HG02973 (cell line): ENCODE data around the gene MAPK7.

ENCODE experiments used
- ATAC-seq: cut with Tn5 transposase; IDR thresholded peaks from one replicate; pipeline ENCODE4 v1.9.1; 2021; ENCODE audit warnings: moderate library complexity; ENCODE audit not compliant: unreplicated experiment

The MAPK7 gene

GRCh38 chr17:19378416-19379360 is at the start of gene MAPK7:
Gene MAPK7, plus strand, starts transcription at chr17:19378498. Its CDS starts 403 bp downstream, at chr17:19378901.
- peak; percentile 9 for ATAC-seq

GRCh38 chr17:19329136-19329535 is 49.2 kb upstream of the MAPK7 start:
- no peak for ATAC-seq

GRCh38 chr17:19329839-19330238 is 48.5 kb upstream of the MAPK7 start:
- ATAC-seq: no peak

- no peak for ATAC-seq
Observed at GRCh38 chr17:19330271-19330670, 48.0 kb upstream of the MAPK7 start.

GRCh38 chr17:19331134-19331533 is 47.2 kb upstream of the MAPK7 start:
- no peak for ATAC-seq

DNA sequence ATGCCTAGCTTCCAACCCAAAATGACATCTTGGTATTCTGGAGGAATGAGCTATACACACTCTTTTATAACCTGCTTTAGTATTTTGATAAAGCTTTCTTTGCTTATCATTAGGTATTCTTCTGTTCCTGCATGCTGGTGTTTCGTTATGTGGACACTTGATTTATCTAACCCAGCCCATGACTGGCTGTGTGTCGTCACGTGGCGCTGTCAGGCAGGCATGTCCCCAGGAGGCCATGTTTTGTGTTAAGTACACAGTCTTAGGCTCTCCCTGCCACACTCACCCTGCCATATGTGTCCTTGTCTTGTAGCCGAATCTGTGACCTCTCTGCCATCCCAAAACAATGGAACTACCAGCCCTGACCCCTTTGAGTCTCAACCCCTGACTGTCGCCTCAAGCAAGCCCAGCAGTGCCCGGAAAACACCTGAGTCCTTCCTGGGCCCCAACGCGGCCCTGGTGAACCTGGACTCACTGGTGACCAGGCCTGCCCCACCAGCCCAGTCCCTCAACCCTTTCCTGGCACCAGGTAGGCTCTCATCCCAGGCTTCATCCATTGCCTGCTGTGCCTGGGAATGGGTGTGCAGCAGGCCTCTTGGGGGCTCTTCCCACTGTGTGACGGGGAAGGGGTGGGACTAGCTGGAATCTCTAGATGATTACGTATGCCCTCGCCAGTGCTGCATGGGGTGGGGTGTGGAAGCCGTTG is 46.6 kb upstream of the MAPK7 start:
- ATAC-seq: no peak

DNA sequence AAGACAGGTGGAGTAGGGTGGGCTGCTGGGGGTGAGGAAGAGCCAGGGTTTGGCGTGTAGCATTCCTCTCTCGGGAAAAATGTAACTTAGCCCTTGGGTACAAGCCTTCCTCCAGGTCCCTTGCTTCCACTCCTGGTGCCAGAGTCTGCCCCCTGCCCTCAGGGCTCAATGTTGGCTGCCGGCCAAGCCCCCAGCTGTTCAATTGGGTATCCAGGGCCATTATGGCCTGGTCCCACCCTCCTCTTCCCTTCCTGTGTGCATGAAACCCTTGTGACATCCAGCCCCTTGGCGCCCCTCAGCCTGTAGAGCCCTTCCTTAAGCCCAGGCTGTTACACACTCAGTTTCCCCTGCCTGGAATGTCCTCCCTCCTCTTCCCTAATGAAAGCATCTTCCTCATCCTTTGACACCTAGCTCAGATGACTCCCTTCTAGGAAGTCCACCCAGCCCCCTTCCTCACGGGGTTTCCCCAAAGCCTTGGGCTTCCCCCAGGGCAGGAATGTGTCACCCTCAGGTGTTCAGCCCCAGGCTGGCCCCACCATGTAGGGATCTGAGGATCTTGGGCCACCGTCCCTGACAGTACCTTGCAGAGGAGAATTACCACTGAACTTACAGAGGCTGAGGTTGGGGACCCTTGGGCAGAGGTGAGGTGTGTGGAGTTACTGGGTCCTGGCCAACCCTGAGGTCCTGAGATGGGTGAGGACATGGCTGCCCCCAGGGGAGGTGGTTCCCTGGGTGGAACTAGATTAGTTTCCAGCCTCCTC is 45.7 kb upstream of the MAPK7 start:
- no peak for ATAC-seq

GRCh38 chr17:19333132-19333440 is 45.2 kb upstream of the MAPK7 start:
- no peak for ATAC-seq

DNA sequence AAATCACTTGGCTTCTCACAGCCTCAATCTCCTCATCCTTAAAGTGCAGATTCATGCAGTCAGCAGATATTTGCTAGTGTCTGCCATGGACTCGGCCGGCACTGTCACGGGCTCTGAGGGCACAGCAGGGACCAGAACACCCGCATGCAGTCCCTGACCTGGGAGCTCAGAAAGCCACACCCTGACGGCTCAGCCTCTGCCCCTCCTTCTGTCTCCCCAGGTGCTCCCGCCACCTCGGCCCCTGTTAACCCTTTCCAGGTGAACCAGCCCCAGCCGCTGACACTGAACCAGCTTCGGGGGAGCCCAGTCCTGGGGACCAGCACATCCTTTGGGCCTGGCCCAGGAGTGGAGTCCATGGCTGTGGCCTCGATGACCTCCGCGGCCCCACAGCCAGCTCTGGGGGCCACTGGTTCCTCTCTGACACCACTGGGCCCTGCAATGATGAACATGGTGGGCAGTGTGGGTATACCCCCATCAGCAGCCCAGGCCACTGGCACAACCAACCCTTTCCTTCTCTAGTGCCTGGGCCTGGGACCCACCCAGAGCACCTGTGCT is 44.5 kb upstream of the MAPK7 start:
- ATAC-seq: no peak

DNA sequence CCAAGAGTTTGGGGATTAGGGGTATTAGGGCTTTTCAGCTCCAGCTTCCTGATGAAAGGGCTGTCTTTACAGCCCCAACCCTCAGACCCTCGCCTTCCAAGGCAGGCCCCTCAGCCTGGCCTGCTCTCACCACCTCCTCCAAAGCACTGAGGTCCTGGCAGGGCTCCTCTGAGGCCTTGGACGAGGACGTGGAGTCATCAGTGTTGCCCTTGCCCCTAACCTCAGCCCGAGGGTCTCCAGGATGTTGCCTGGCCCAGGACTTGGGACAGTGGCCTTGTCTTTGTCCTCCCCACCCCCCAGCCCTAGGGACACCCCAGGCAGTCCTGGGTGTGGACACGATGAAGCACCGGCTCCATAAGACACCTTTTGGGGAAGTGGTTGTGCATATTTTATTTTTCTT is 44.0 kb upstream of the MAPK7 start:
- ATAC-seq: no peak

GRCh38 chr17:19335951-19336631 is 42.2 kb upstream of the MAPK7 start:
- no peak for ATAC-seq

- ATAC-seq: no peak
Observed at GRCh38 chr17:19336938-19337711, 41.2 kb upstream of the MAPK7 start.

GRCh38 chr17:19337712-19338023 is 40.6 kb upstream of the MAPK7 start:
- no peak for ATAC-seq

GRCh38 chr17:19338031-19338990 is 40.0 kb upstream of the MAPK7 start:
- ATAC-seq: no peak

DNA sequence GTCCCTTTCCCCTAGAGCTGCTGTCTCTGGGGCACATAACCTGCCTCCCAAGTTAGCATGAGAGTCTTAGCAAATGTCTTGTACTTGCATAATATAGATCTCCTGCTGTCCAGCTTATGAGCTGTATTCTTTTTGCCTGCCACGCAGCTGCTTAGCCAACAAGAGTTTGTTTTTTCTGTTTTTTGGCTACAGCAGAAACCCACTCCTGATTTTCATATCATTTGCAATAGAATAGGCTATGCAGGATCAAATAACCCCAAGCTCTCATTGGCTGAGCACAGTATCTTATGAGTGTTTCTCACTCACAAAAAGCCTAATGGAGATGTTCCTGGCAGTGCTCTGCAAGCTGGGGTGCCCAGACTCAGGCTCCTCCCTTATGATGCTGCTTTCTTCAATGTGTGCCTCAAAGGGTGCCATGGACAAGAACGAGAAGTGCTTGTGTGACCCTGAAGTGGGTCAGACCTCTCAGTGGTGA is 38.9 kb upstream of the MAPK7 start:
- no peak for ATAC-seq

DNA sequence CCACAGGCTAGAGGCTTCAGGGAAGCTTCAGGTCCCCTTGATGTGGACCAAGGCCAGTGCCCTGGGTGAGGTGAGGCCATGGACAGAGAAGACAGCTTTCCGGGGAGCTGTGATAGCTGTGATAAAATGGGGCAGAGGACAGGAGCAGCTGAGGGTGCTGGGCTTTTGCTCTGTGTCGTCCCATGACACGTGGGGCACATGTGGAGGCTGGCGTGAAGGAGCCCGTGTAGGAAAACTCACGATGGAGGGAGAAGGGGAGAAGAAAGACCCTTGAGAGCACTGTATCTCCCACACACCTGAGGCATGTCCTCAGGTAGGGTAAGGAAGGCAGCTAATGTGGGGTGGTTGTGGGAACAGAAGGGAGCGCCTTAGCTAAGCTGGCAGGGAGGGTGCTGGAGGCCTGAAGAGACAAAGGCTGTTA is 37.1 kb upstream of the MAPK7 start:
- ATAC-seq: no peak

GRCh38 chr17:19341641-19342610 is 36.4 kb upstream of the MAPK7 start:
- ATAC-seq: no peak
